ENCODE data around the gene ARF1. TPM values are rescaled to one million over a fixed set of nuclear protein-coding genes. Genes with fewer than 3 reads are reported as not detected.

The ARF1 gene
- total RNA-seq, 1 donor from 2014 or later, result 213 TPM

- ChIA-PET CTCF (no interaction called here), POLR2A (interaction anchor here (0.8 kb wide), 1 partner anchor 77 kb away, joined by 3 read pairs; the partner anchor contains the start of gene IBA57)
- Mint-ChIP-seq H3K27ac (peak overlapping the region; percentile 72), H3K27me3 (no peaks in the 10 kb centered on the region), H3K4me3 (peak overlapping the region; percentile 53), H3K36me3 (ENCODE audit: low read depth) (peaks cover 47% of the 10 kb centered on the region), H3K9me3 (no peaks in the 10 kb centered on the region), H3K4me1 (peaks cover 86% of the 10 kb centered on the region)
- DNase-seq (no peak), ATAC-seq (ENCODE audit: low read depth) (no peak)
- intact Hi-C loops (cut with micrococcal nuclease), result loop anchor here (10.0 kb wide), 1 partner anchor 1416 kb away; the partner anchor contains the start of gene NUP133
- TF ChIP-seq CTCF (IDR thresholded peaks at IDR 0.05), result no peak
Measured at GRCh38 chr1:228088586-228089498, 6.3 kb downstream of the ARF1 start.

GRCh38 chr1:228089519-228090380 lies 7.2 kb downstream of the ARF1 start:
- peak; percentile 73 for ATAC-seq (ENCODE audit: low read depth)
- peaks cover 80% of the 10 kb centered on the region for H3K4me1 Mint-ChIP-seq
- intact Hi-C loops (cut with micrococcal nuclease), result loop anchor here (1.0 to 10.0 kb wide), 2 partner anchors 13 to 1415 kb away; partner anchors contain the start of gene NUP133
- POLR2A ChIA-PET, result interaction anchor here (0.6 to 1.1 kb wide), 3 partner anchors 76 to 317 kb away, joined by 3 to 7 read pairs (median 3); partner anchors contain the start of genes IBA57 and TRIM11
- CTCF ChIA-PET, result interaction anchor here (1.4 kb wide), 1 partner anchor 41 kb away, joined by 3 read pairs; no protein-coding TSS in a partner anchor
- H3K9me3 Mint-ChIP-seq, result peaks cover 6% of the 10 kb centered on the region
- peaks cover 49% of the 10 kb centered on the region for H3K36me3 Mint-ChIP-seq (ENCODE audit: low read depth)
- H3K27ac Mint-ChIP-seq, result peak overlapping the region; percentile 72
- peak; percentile 15 for DNase-seq
- peak overlapping the region; percentile 53 for H3K4me3 Mint-ChIP-seq
- TF ChIP-seq CTCF (IDR thresholded peaks at IDR 0.05), result no peak
- no peaks in the 10 kb centered on the region for H3K27me3 Mint-ChIP-seq

GRCh38 chr1:228090613-228091081 lies 8.1 kb downstream of the ARF1 start:
- POLR2A ChIA-PET, result interaction anchor here (0.6 to 1.1 kb wide), 5 partner anchors 9 to 316 kb away, joined by 3 to 7 read pairs (median 3); partner anchors contain the start of gene TRIM11

GRCh38 chr1:228091084-228091483 lies 8.6 kb downstream of the ARF1 start:
- ATAC-seq (ENCODE audit: low read depth) (no peak), DNase-seq (no peak)
- CTCF ChIA-PET, result interaction anchor here (0.8 to 1.4 kb wide), 2 partner anchors 39 to 91 kb away, joined by 3 read pairs; no protein-coding TSS in a partner anchor
- POLR2A ChIA-PET, result interaction anchor here (0.7 to 1.0 kb wide), 3 partner anchors 9 to 16 kb away, joined by 3 read pairs; no protein-coding TSS in a partner anchor
- intact Hi-C loops (cut with micrococcal nuclease), result no loop called here
- no peak overlapping the region for H3K27ac Mint-ChIP-seq
- H3K4me3 Mint-ChIP-seq, result no peak overlapping the region
- peaks cover 54% of the 10 kb centered on the region for H3K36me3 Mint-ChIP-seq (ENCODE audit: low read depth)
- TF ChIP-seq CTCF (IDR thresholded peaks at IDR 0.05), result no peak
- peaks cover 79% of the 10 kb centered on the region for H3K4me1 Mint-ChIP-seq
- H3K27me3 Mint-ChIP-seq, result no peaks in the 10 kb centered on the region
- H3K9me3 Mint-ChIP-seq, result peaks cover 11% of the 10 kb centered on the region

More at GRCh38 chr1:228090613-228091081, 8.1 kb downstream of the ARF1 start:
- Mint-ChIP-seq H3K9me3 (peaks cover 11% of the 10 kb centered on the region), H3K36me3 (ENCODE audit: low read depth) (peaks cover 50% of the 10 kb centered on the region), H3K27me3 (no peaks in the 10 kb centered on the region), H3K4me3 (peak overlapping the region; percentile 7), H3K4me1 (peaks cover 79% of the 10 kb centered on the region), H3K27ac (peak overlapping the region; percentile 46)
- ATAC-seq (ENCODE audit: low read depth) (no peak), DNase-seq (peak; percentile 12)
- intact Hi-C loops (cut with micrococcal nuclease), result loop anchor here (1.0 kb wide), 1 partner anchor 12 kb away; no protein-coding TSS in a partner anchor
- no peak for TF ChIP-seq CTCF (IDR thresholded peaks at IDR 0.05)
- CTCF ChIA-PET, result interaction anchor here (0.8 to 1.4 kb wide), 2 partner anchors 40 to 91 kb away, joined by 3 read pairs; no protein-coding TSS in a partner anchor

All from activated B cell treated with CpG ODN at 0.5 μM for 24 hours (primary cell).